B cell (primary cell): ENCODE data around the gene GRIN2D. TPM values are rescaled to one million over a fixed set of nuclear protein-coding genes. Genes with fewer than 3 reads are reported as not detected.

Source experiments
- ATAC-seq: fragments of 200-7000 bp; cut with Tn5 transposase; one replicate; pipeline ENCODE4 v1.10.0; 2021; ENCODE audit warnings: low read depth, mild to moderate bottlenecking, moderate number of reproducible peaks, moderate library complexity
- CTCF ChIA-PET: fragments of 350-600 bp; sonication (Branson Sonifier 250); formaldehyde crosslinking; loops from one replicate; lab custom pipeline; 2021; ENCODE audit warnings: antibody characterized with exemption, inconsistent platforms; lab: Charles Lee
- POLR2A ChIA-PET: fragments of 350-600 bp; sonication (Branson Sonifier 250); formaldehyde crosslinking; loops from one replicate; lab custom pipeline; 2021; ENCODE audit warnings: antibody characterized with exemption; lab: Charles Lee
- DNase-seq: peaks from one replicate; pipeline ENCODE4 v3.0.0; 2013
- H2AFZ ChIP-seq: 2 replicates; pipeline ENCODE4 v1.6.1; 2012; ENCODE audit warnings: mild to moderate bottlenecking, low read depth, low read length; ENCODE audit not compliant: insufficient read depth, poor library complexity, severe bottlenecking
- H3K27ac ChIP-seq, 2 donors: 1 replicate in 1 of 2; 2 replicates in 1 of 2; pipeline ENCODE4 v1.5.1; 2012 to 2013; ENCODE audit warnings: low read length in 2 of 2, mild to moderate bottlenecking in 2 of 2, moderate library complexity in 1 of 2
- H3K27me3 ChIP-seq, 4 experiments: fragments of 200-600 bp in 1 of 4; sonication (generic) in 1 of 4; replicated peaks in 1 of 4; 1 replicate in 2 of 4; 2 replicates in 2 of 4; pipeline versions ENCODE4 v1.6.1 to v1.7.0; 2013 to 2016; ENCODE audit warnings: low read length in 3 of 4, mild to moderate bottlenecking in 2 of 4, mixed read lengths in 1 of 4, moderate library complexity in 1 of 4; ENCODE audit not compliant: insufficient read depth in 4 of 4, control insufficient read depth in 3 of 4; ENCODE audit errors: control extremely low read depth in 1 of 4
- H3K36me3 ChIP-seq, 2 experiments: replicated peaks in 1 of 2; 1 replicate in 1 of 2; 2 replicates in 1 of 2; pipeline versions ENCODE4 v1.6.1 to v1.7.1; 2013; ENCODE audit warnings: low read length in 1 of 2; ENCODE audit not compliant: insufficient read depth in 2 of 2, control insufficient read depth in 1 of 2; ENCODE audit errors: control extremely low read depth in 1 of 2, extremely low read depth in 1 of 2
- H3K4me1 ChIP-seq, 2 donors: fragments of 200-600 bp in 1 of 2; sonication (generic) in 1 of 2; 1 replicate in 1 of 2; 2 replicates in 1 of 2; pipeline versions ENCODE4 v1.5.1 to v1.6.1; 2013 to 2017; ENCODE audit warnings: low read length in 2 of 2; ENCODE audit not compliant: control insufficient read depth in 2 of 2, insufficient read depth in 2 of 2
- H3K4me2 ChIP-seq: replicated peaks from 2 replicates; pipeline ENCODE3; 2012; ENCODE audit warnings: mild to moderate bottlenecking, low read depth, low read length; ENCODE audit not compliant: poor library complexity, severe bottlenecking
- H3K4me3 ChIP-seq, 5 experiments: fragments of 200-600 bp in 1 of 5; sonication (generic) in 1 of 5; 1 replicate in 3 of 5; 2 replicates in 2 of 5; pipeline versions ENCODE4 v1.5.1 to v1.7.0; 2011 to 2016; ENCODE audit warnings: low read length in 4 of 5, mild to moderate bottlenecking in 4 of 5, low read depth in 2 of 5, control low read depth in 1 of 5, moderate library complexity in 1 of 5; ENCODE audit not compliant: insufficient read depth in 1 of 5; ENCODE audit errors: control extremely low read depth in 1 of 5, extremely low read depth in 1 of 5
- H3K79me2 ChIP-seq: fragments of 200-600 bp; sonication (generic); one replicate; pipeline ENCODE4 v1.6.0; 2016; ENCODE audit warnings: low read length; ENCODE audit not compliant: control insufficient read depth, insufficient read depth
- H3K9ac ChIP-seq: fragments of 200-600 bp; sonication (generic); 2 replicates; pipeline ENCODE4 v1.6.1; 2017; ENCODE audit warnings: mild to moderate bottlenecking, low read length, moderate library complexity
- H3K9me3 ChIP-seq, 3 donors: one replicate each; pipeline versions ENCODE4 v1.6.1 to v1.7.1; 2013; ENCODE audit warnings: low read length in 2 of 3; ENCODE audit not compliant: control insufficient read depth in 2 of 3, insufficient read depth in 1 of 3; ENCODE audit errors: control extremely low read depth in 1 of 3
- H4K20me1 ChIP-seq: 2 replicates; pipeline ENCODE4 v1.6.0; 2012; ENCODE audit warnings: mild to moderate bottlenecking, low read length; ENCODE audit not compliant: insufficient read depth, control insufficient read depth, poor library complexity, severe bottlenecking
- H3K27ac Mint-ChIP-seq: one replicate; pipeline ENCODE4 v1.8.0; 2021; ENCODE audit warnings: mixed read lengths
- H3K27me3 Mint-ChIP-seq: one replicate; pipeline ENCODE4 v1.8.0; 2021; ENCODE audit warnings: mixed read lengths
- H3K4me1 Mint-ChIP-seq: one replicate; pipeline ENCODE4 v1.8.0; 2021; ENCODE audit warnings: mixed read lengths
- H3K4me3 Mint-ChIP-seq: one replicate; pipeline ENCODE4 v1.8.0; 2021; ENCODE audit warnings: mixed read lengths
- H3K9me3 Mint-ChIP-seq: one replicate; pipeline ENCODE4 v1.8.0; 2022; ENCODE audit warnings: mixed read lengths; ENCODE audit not compliant: insufficient read depth
- EZH2 ChIP-seq: IDR thresholded peaks from 2 replicates; pipeline ENCODE4 v1.6.1; 2012; ENCODE audit warnings: borderline replicate concordance, low read depth, mild to moderate bottlenecking, moderate library complexity, low read length; ENCODE audit not compliant: insufficient read depth, poor library complexity, severe bottlenecking
- WGBS: methylation state at CpG from one replicate; pipeline ENCODE4 v1.1.5; 2013; ENCODE audit warnings: missing lambda C conversion rate; ENCODE audit not compliant: insufficient coverage; 5-methylcytosine and 5-hydroxymethylcytosine counted together
- intact Hi-C: fragments of 100-400 bp; cut with micrococcal nuclease; formaldehyde crosslinking; loops from one replicate; pipeline ENCODE4 v1.10.0; 2022
- polyA plus RNA-seq: library from polyadenylated mRNA; depleted of rRNA; stranded (reverse); fragments of >200 nt; gene quantifications from 2 replicates; pipeline ENCODE4 v1.2.3, GENCODE V29; 2012
- total RNA-seq, 2 donors: library from RNA; stranded (reverse); fragments of 120-200 nt in 1 of 2; gene quantifications; 1 replicate in 1 of 2; 2 replicates in 1 of 2; pipeline versions ENCODE4 v1.2.3 to v1.2.4, GENCODE V29; 2013 to 2022
- TF ChIP-seq, protein P1 (sequence below): fragments of 200-600 bp; IDR thresholded peaks from one replicate; pipeline ENCODE4 v1.8.0; 2022; ENCODE audit warnings: antibody characterized with exemption, mild to moderate bottlenecking

The GRIN2D gene
- total and polyA plus RNA-seq, 2 donors (not counting 1 experiment from before 2014, with no cell fraction given): not detected

DNA sequence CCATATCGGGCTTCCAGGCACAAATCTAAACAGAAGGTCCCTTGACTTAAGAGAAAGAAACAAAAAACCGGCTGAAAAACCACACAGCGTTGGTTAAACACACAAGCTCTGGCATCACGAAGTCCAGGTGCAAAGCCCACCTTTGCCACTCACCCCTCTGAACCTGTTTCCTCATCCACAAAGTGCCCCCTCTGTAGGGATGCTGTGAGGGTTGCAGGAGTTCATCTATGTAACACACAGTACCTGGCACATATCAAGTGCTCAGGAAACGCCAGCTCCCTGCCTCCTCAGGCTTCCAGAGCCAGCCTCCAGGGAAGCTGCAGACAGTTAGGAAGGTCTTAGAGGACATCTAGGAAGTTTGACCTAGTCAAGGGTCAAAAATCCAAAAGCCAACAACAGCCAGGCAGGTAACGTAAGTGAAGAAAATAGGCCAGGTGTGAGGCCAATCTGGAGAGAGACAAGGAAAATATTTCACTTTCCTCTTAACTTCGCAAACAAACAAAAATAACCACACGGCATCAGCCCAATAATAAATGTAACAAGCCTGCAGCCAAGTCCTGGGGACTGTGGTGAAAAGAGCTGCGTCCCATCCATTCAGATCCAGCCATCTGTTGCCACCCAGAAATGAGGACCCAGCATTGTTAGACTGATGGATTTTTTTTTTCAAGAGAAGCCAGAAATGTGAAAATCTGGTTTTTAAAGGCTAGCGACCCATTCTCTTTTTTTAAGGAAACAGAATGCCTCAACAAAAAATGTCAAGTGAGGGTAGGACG, 12.1 kb upstream of the GRIN2D start:
- Mint-ChIP-seq H3K4me3 (no peak overlapping the region), H3K9me3 (no peaks in the 10 kb centered on the region), H3K4me1 (no peaks in the 10 kb centered on the region), H3K27me3 (no peaks in the 10 kb centered on the region), H3K27ac (no peak overlapping the region)
- H3K27ac ChIP-seq: no peak overlapping the region
- ChIA-PET POLR2A (no interaction called here), CTCF (interaction anchor here (0.7 to 1.3 kb wide), 2 partner anchors 10 kb away, joined by 3 to 7 read pairs; partner anchors contain the start of gene KDELR1)
- H3K4me2 ChIP-seq: no peak overlapping the region
- no peaks in the 10 kb centered on the region for H3K27me3 ChIP-seq
- 100% methylated on average over 4 of the region's 11 CpGs for WGBS
- no peak overlapping the region for H3K4me3 ChIP-seq
- no peaks in the 10 kb centered on the region for H3K9me3 ChIP-seq
- H3K4me1 ChIP-seq: no peaks in the 10 kb centered on the region
- no peak for ATAC-seq
- intact Hi-C loops: no loop called here
- H2AFZ ChIP-seq: no peak overlapping the region
- no peak for DNase-seq
- H3K79me2 ChIP-seq: no peaks in the 10 kb centered on the region
- TF ChIP-seq EZH2: no peak
- TF ChIP-seq, protein P1, sequence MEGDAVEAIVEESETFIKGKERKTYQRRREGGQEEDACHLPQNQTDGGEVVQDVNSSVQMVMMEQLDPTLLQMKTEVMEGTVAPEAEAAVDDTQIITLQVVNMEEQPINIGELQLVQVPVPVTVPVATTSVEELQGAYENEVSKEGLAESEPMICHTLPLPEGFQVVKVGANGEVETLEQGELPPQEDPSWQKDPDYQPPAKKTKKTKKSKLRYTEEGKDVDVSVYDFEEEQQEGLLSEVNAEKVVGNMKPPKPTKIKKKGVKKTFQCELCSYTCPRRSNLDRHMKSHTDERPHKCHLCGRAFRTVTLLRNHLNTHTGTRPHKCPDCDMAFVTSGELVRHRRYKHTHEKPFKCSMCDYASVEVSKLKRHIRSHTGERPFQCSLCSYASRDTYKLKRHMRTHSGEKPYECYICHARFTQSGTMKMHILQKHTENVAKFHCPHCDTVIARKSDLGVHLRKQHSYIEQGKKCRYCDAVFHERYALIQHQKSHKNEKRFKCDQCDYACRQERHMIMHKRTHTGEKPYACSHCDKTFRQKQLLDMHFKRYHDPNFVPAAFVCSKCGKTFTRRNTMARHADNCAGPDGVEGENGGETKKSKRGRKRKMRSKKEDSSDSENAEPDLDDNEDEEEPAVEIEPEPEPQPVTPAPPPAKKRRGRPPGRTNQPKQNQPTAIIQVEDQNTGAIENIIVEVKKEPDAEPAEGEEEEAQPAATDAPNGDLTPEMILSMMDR: no peak
- peaks cover 1 to 23% of the 10 kb centered on the region in 2 experiments for H3K36me3 ChIP-seq
- H3K9ac ChIP-seq: no peak overlapping the region
- no peaks in the 10 kb centered on the region for H4K20me1 ChIP-seq

- Histone ChIP-seq H4K20me1 (no peaks in the 10 kb centered on the region), H3K36me3 (peaks cover 1 to 30% of the 10 kb centered on the region in 2 experiments), H3K4me2 (no peak overlapping the region), H3K4me3 (no peak overlapping the region), H3K9ac (no peak overlapping the region), H2AFZ (no peak overlapping the region), H3K27me3 (no peaks in the 10 kb centered on the region), H3K9me3 (no peaks in the 10 kb centered on the region), H3K79me2 (no peaks in the 10 kb centered on the region), H3K4me1 (no peaks in the 10 kb centered on the region), H3K27ac (no peak overlapping the region)
- POLR2A ChIA-PET: no interaction called here
- CTCF ChIA-PET: no interaction called here
- intact Hi-C loops: no loop called here
- DNase-seq (no peak), ATAC-seq (no peak)
- Mint-ChIP-seq H3K9me3 (no peaks in the 10 kb centered on the region), H3K4me3 (no peak overlapping the region), H3K27ac (no peak overlapping the region), H3K27me3 (no peaks in the 10 kb centered on the region), H3K4me1 (no peaks in the 10 kb centered on the region)
- TF ChIP-seq, protein P1: no peak
- no peak for TF ChIP-seq EZH2
- 100% methylated on average over 4 of the region's 8 CpGs for WGBS
These were observed 11.2 kb upstream of the GRIN2D start for GRCh38 chr19:48382286-48382685.
